SK-N-SH (cell line): ENCODE measurements around the gene MS4A12. TPM values are rescaled to one million over a fixed set of nuclear protein-coding genes. Genes with fewer than 3 reads are reported as not detected.
"Not testable (repeated sequence)": the region's sequence is repeated elsewhere in the genome, so short reads cannot be mapped to it uniquely, and the experiment has no call there.

ENCODE experiments used
- CTCF ChIA-PET: fragments of 300-600, 350-600 bp; formaldehyde crosslinking; extraction: SDS; loops from one replicate; lab custom pipeline; 2021; lab: Yijun Ruan, JAX
- POLR2A ChIA-PET: fragments of 350-600 bp; sonication (Branson Sonifier 250); formaldehyde crosslinking; extraction: SDS; loops from one replicate; lab custom pipeline; 2020; ENCODE audit warnings: antibody characterized with exemption, inconsistent platforms; lab: Yijun Ruan, JAX
- DNase-seq: peaks from one replicate; pipeline ENCODE4 v3.0.0; 2012
- H2AFZ ChIP-seq: fragments of 200-600 bp; sonication (generic); 2 replicates; pipeline ENCODE4 v1.8.1; 2016; ENCODE audit warnings: antibody characterized with exemption, mild to moderate bottlenecking, low read depth
- H3F3A ChIP-seq: fragments of 200-600 bp; sonication (generic); replicated peaks from 2 replicates; pipeline ENCODE3; 2016; ENCODE audit warnings: antibody characterized with exemption, mild to moderate bottlenecking; ENCODE audit not compliant: insufficient read depth
- H3K27ac ChIP-seq, 2 experiments: fragments of 200-500 bp in 1 of 2; fragments of 200-600 bp in 1 of 2; sonication (Bioruptor generic) in 1 of 2; sonication (generic), shearing (Covaris generic) in 1 of 2; 2 replicates each; pipeline versions ENCODE4 v1.5.1 to v1.6.1; 2014 to 2016; ENCODE audit warnings: low read depth in 2 of 2, inconsistent platforms in 1 of 2, low read length in 1 of 2, mild to moderate bottlenecking in 1 of 2, mixed read lengths in 1 of 2
- H3K27me3 ChIP-seq: fragments of 200-600 bp; sonication (generic), shearing (Covaris generic); 2 replicates; pipeline ENCODE4 v1.6.1; 2016; ENCODE audit warnings: mixed run types; ENCODE audit not compliant: insufficient read depth
- H3K36me3 ChIP-seq, 2 experiments: fragments of 200-500 bp in 1 of 2; fragments of 200-600 bp in 1 of 2; sonication (Bioruptor generic) in 1 of 2; sonication (generic) in 1 of 2; replicated peaks in 1 of 2; 2 replicates each; pipeline versions ENCODE3 to v1.5.1; 2014 to 2016; ENCODE audit warnings: low read length in 1 of 2, mild to moderate bottlenecking in 1 of 2; ENCODE audit not compliant: insufficient read depth in 2 of 2, control insufficient read depth in 1 of 2
- H3K4me1 ChIP-seq, 2 experiments: fragments of 200-500 bp in 1 of 2; fragments of 200-600 bp in 1 of 2; sonication (Bioruptor generic) in 1 of 2; sonication (generic), shearing (Covaris generic) in 1 of 2; 2 replicates each; pipeline versions ENCODE4 v1.5.1 to v1.6.1; 2014 to 2016; ENCODE audit warnings: low read depth in 1 of 2, low read length in 1 of 2, mixed run types in 1 of 2; ENCODE audit not compliant: insufficient read depth in 2 of 2, control insufficient read depth in 1 of 2
- H3K4me2 ChIP-seq: fragments of 200-600 bp; sonication (generic), shearing (Covaris generic); 2 replicates; pipeline ENCODE4 v1.6.1; 2017; ENCODE audit warnings: mixed run types
- H3K4me3 ChIP-seq, 2 experiments: fragments of 200-500 bp in 1 of 2; fragments of 200-600 bp in 1 of 2; sonication (Bioruptor generic) in 1 of 2; sonication (generic), shearing (Covaris generic) in 1 of 2; 2 replicates each; pipeline versions ENCODE4 v1.5.1 to v1.8.1; 2014 to 2016; ENCODE audit warnings: low read depth in 2 of 2, inconsistent platforms in 1 of 2, low read length in 1 of 2, mild to moderate bottlenecking in 1 of 2, mixed read lengths in 1 of 2, moderate library complexity in 1 of 2
- H3K79me2 ChIP-seq: fragments of 200-600 bp; sonication (generic); 2 replicates; pipeline ENCODE4 v1.8.1; 2017; ENCODE audit warnings: mild to moderate bottlenecking; ENCODE audit not compliant: insufficient read depth
- H3K9ac ChIP-seq: fragments of 200-600 bp; sonication (generic); 2 replicates; pipeline ENCODE4 v1.6.1; 2017; ENCODE audit warnings: mixed run types
- H3K9me2 ChIP-seq: fragments of 200-600 bp; sonication (generic); 2 replicates; pipeline ENCODE4 v1.6.1; 2017; ENCODE audit warnings: mixed run types
- H3K9me3 ChIP-seq: fragments of 200-600 bp; sonication (generic); 2 replicates; pipeline ENCODE4 v1.6.1; 2017; ENCODE audit warnings: mixed run types, mild to moderate bottlenecking, moderate library complexity
- H4K20me1 ChIP-seq: fragments of 200-600 bp; sonication (generic); 2 replicates; pipeline ENCODE4 v1.6.1; 2017; ENCODE audit warnings: mild to moderate bottlenecking, mixed run types; ENCODE audit not compliant: insufficient read depth
- CHD2 ChIP-seq: fragments of 150-350 bp; IDR thresholded peaks from 2 replicates; pipeline ENCODE4 v1.6.1; 2018; ENCODE audit warnings: low read length; ENCODE audit not compliant: partially characterized antibody
- FOSL2 ChIP-seq: IDR thresholded peaks from 2 replicates; pipeline ENCODE4 v1.4.0; 2012; ENCODE audit warnings: low read depth, mild to moderate bottlenecking, moderate library complexity, borderline replicate concordance
- GATA2 ChIP-seq: sonication (generic); formaldehyde crosslinking; IDR thresholded peaks from 2 replicates; pipeline ENCODE4 v1.5.0; 2020; ENCODE audit warnings: mild to moderate bottlenecking, missing genetic modification reagents
- JUND ChIP-seq: IDR thresholded peaks from 2 replicates; pipeline ENCODE4 v1.4.0; 2012
- MEF2A ChIP-seq: IDR thresholded peaks from 2 replicates; pipeline ENCODE4 v1.4.0; 2012; ENCODE audit warnings: low read depth, borderline replicate concordance
- MXI1 ChIP-seq: IDR thresholded peaks from 2 replicates; pipeline ENCODE4 v1.6.1; 2012; ENCODE audit warnings: mild to moderate bottlenecking, low read depth, low read length, improper control_type of control experiment
- NFIC ChIP-seq: IDR thresholded peaks from 2 replicates; pipeline ENCODE4 v1.4.0; 2012; ENCODE audit warnings: borderline replicate concordance
- RCOR1 ChIP-seq: fragments of 150-350 bp; IDR thresholded peaks from 2 replicates; pipeline ENCODE4 v1.6.1; 2017; ENCODE audit warnings: antibody characterized with exemption, low read length
- SMC3 ChIP-seq: IDR thresholded peaks from 2 replicates; pipeline ENCODE4 v1.6.1; 2012; ENCODE audit warnings: low read depth, low read length, improper control_type of control experiment
- TEAD4 ChIP-seq: IDR thresholded peaks from 2 replicates; pipeline ENCODE4 v1.4.0; 2012; ENCODE audit warnings: mild to moderate bottlenecking, borderline replicate concordance; ENCODE audit not compliant: insufficient read depth
- USF2 ChIP-seq: fragments of 150-350 bp; IDR thresholded peaks from 2 replicates; pipeline ENCODE4 v1.6.1; 2017; ENCODE audit warnings: antibody characterized with exemption, low read length, low read depth, borderline replicate concordance
- YY1 ChIP-seq: IDR thresholded peaks from 2 replicates; pipeline ENCODE4 v1.4.0; 2012; ENCODE audit warnings: low read depth, mild to moderate bottlenecking
- WGBS: methylation state at CpG from one replicate; pipeline ENCODE4 v1.1.6; 2017; ENCODE audit warnings: low lambda C conversion rate; 5-methylcytosine and 5-hydroxymethylcytosine counted together
- polyA plus RNA-seq, 3 experiments: library from polyadenylated mRNA; depleted of rRNA; stranded (reverse); fragments of >200 nt; gene quantifications; 2 replicates each; pipeline ENCODE4 v1.2.3, GENCODE V29; 2012
- TF ChIP-seq, protein P1 (sequence below): IDR thresholded peaks from 2 replicates; pipeline ENCODE4 v1.4.0; 2012; ENCODE audit warnings: low read depth, borderline replicate concordance

Gene MS4A12
- polyA plus RNA-seq, 1 of the 3 experiments (the other 2 are of a cell fraction): not detected

DNA sequence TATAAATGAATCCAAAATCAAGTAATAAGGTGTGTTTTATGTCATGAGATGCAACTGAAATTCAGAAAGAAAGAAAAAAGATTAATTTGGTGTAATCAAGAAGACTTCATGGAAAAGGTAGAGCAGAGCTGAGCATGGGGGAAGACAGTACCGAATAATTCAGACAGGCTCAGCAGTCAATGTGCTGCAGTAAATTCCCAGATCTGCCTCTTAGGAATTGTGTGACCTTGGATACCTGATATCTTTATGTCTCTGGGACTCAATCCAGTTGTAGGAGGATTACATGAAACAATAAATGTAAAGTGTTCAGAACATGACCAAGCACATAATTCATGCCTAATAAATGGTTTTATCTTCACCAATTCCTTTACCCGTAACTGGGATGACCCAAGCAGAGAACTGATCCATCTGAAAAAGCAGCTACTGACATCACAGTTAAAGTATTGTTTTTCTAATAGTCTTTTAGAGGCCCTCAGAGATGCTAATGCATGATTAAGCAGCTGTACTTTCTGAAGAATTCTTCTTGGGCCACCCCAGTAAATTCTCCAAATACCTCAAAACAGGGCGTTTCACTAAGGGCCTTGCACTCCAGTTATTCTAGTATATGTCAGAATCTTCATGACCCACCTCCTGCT is 7.8 kb downstream of the MS4A12 start:
- ChIA-PET POLR2A (no interaction called here), CTCF (no interaction called here)
- 2% methylated on average over 3 of the region's 3 CpGs for WGBS
- no peaks in the 10 kb centered on the region for H4K20me1 ChIP-seq
- no peak overlapping the region for H3K4me3 ChIP-seq
- no peaks in the 10 kb centered on the region for H3K9me3 ChIP-seq
- no peak overlapping the region for H2AFZ ChIP-seq
- H3K27me3 ChIP-seq: no peaks in the 10 kb centered on the region
- TF ChIP-seq SMC3 (no peak), RCOR1 (no peak), JUND (no peak), MEF2A (no peak)
- H3K4me2 ChIP-seq: no peak overlapping the region
- DNase-seq: no peak
- no peaks in the 10 kb centered on the region for H3K9me2 ChIP-seq
- H3K36me3 ChIP-seq: no peaks in the 10 kb centered on the region
- no peak overlapping the region for H3K9ac ChIP-seq
- H3K79me2 ChIP-seq: no peaks in the 10 kb centered on the region
- H3K4me1 ChIP-seq: no peaks in the 10 kb centered on the region
- no peaks in the 10 kb centered on the region for H3F3A ChIP-seq
- H3K27ac ChIP-seq: peak overlapping the region in 1 of 2 experiments; percentile 30; a peak in 2 of 4 replicates

GRCh38 chr11:60502221-60502775 is 9.7 kb downstream of the MS4A12 start:
- Histone ChIP-seq H3K9me2 (no peaks in the 10 kb centered on the region), H3K27me3 (no peaks in the 10 kb centered on the region), H3K4me3 (no peak overlapping the region), H3K36me3 (no peaks in the 10 kb centered on the region), H3K27ac (no peak overlapping the region), H3K9me3 (no peaks in the 10 kb centered on the region), H3K9ac (no peak overlapping the region), H4K20me1 (no peaks in the 10 kb centered on the region), H3F3A (no peaks in the 10 kb centered on the region), H3K4me1 (no peaks in the 10 kb centered on the region), H3K79me2 (no peaks in the 10 kb centered on the region), H3K4me2 (no peak overlapping the region), H2AFZ (no peak overlapping the region)
- ChIA-PET POLR2A (no interaction called here), CTCF (no interaction called here)
- WGBS: under 1% methylated on average over 3 of the region's 3 CpGs
- TF ChIP-seq TEAD4: no peak
- DNase-seq: no peak

DNA sequence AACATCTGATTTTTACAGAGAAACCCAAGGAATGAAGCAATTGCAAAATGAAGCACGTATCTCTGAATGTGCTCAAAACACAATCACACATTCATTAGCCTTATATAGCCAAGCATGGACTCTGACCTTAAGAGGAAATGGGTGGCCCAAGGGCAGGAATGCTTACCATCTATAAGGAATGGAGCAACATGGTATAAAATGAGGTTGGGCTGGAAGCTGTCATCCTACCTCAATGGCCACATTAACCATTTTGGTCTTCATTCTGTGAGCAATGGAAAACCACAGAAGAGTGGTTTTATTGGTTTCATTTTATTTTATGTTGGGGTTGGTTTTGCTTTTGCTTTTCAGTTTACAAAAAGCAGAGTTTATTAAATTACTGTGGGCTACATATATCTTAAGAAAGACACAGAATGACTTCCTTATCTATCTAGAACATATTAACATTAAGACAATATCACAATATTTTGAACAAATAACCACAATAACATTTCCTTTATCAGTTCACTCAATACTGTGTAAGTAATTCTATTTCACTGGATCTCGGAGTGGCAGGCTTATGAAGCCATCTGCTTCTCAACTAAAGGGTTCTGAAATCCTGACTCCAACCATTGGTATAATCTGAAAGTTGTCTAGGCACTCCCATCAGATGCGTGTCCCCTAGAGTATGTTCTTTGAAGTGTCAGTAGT is 11.8 kb downstream of the MS4A12 start:
- Histone ChIP-seq H3K9me2 (no peaks in the 10 kb centered on the region), H3K27ac (no peak overlapping the region), H3K4me1 (no peaks in the 10 kb centered on the region), H3F3A (no peaks in the 10 kb centered on the region), H3K27me3 (no peaks in the 10 kb centered on the region), H3K9me3 (no peaks in the 10 kb centered on the region), H3K9ac (no peak overlapping the region), H3K4me2 (no peak overlapping the region), H3K4me3 (no peak overlapping the region), H4K20me1 (no peaks in the 10 kb centered on the region), H3K36me3 (no peaks in the 10 kb centered on the region), H3K79me2 (no peaks in the 10 kb centered on the region), H2AFZ (no peak overlapping the region)
- 1% methylated on average over 3 of the region's 3 CpGs for WGBS
- TF ChIP-seq GATA2 (no peak), CHD2 (no peak), FOSL2 (no peak), YY1 (no peak), NFIC (no peak), TEAD4 (no peak), USF2 (no peak), MXI1 (no peak), JUND (no peak)
- TF ChIP-seq, protein P1, sequence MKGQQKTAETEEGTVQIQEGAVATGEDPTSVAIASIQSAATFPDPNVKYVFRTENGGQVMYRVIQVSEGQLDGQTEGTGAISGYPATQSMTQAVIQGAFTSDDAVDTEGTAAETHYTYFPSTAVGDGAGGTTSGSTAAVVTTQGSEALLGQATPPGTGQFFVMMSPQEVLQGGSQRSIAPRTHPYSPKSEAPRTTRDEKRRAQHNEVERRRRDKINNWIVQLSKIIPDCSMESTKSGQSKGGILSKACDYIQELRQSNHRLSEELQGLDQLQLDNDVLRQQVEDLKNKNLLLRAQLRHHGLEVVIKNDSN: no peak
- ChIA-PET POLR2A (no interaction called here), CTCF (no interaction called here)
- no peak for DNase-seq

DNA sequence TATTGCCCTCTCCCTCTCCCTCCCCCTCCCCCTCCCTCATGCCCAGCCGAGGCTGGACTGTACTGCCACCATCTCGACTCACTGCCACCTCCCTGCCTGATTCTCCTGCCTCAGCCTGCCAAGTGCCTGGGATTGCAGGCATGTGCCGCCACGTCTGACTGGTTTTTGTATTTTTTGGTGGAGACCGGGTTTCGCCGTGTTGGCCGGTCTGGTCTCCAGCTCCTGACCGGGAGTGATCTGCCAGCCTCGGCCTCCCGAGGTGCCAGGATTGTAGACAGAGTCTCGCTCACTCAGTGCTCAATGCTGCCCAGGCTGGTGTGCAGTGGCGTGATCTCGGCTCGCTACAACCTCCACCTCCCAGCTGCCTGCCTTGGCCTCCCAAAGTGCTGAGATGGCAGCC is 17.0 kb downstream of the MS4A12 start:
- CTCF ChIA-PET: not testable (repeated sequence)

More for the DNA sequence above, 17.0 kb downstream of the MS4A12 start:
- H3K27ac ChIP-seq, H3K9ac ChIP-seq, H3K4me3 ChIP-seq, H3K36me3 ChIP-seq, H4K20me1 ChIP-seq, H3F3A ChIP-seq, H3K9me2 ChIP-seq, H3K79me2 ChIP-seq, H3K27me3 ChIP-seq, DNase-seq, H3K4me1 ChIP-seq, H2AFZ ChIP-seq, H3K9me3 ChIP-seq, POLR2A ChIA-PET, H3K4me2 ChIP-seq: not testable (repeated sequence)
- WGBS: 15% methylated on average over 9 of the region's 15 CpGs
